WTC11 (cell line): ENCODE measurements around the gene SP100.

ENCODE experiments used
- CTCF ChIP-seq: fragments of 200-600 bp; IDR thresholded peaks from 2 replicates; pipeline ENCODE4 v1.8.0; 2022; ENCODE audit warnings: antibody characterized with exemption
- MAX ChIP-seq: sonication (generic); formaldehyde crosslinking; IDR thresholded peaks from 2 replicates; pipeline ENCODE4 v1.8.0; 2022; ENCODE audit warnings: mild to moderate bottlenecking, missing genetic modification reagents
- MLX ChIP-seq: sonication (generic); formaldehyde crosslinking; IDR thresholded peaks from 2 replicates; pipeline ENCODE4 v1.8.1; 2023; ENCODE audit warnings: mild to moderate bottlenecking, missing genetic modification reagents, moderate library complexity
- NR2C2 ChIP-seq: sonication (generic); formaldehyde crosslinking; IDR thresholded peaks from 2 replicates; pipeline ENCODE4 v1.8.0; 2022; ENCODE audit warnings: mild to moderate bottlenecking, missing genetic modification reagents
- SP1 ChIP-seq: sonication (generic); formaldehyde crosslinking; conservative IDR thresholded peaks from 2 replicates; pipeline ENCODE4 v1.8.1; 2022; ENCODE audit warnings: missing genetic modification reagents
- TP53 ChIP-seq: sonication (generic); formaldehyde crosslinking; IDR thresholded peaks from 2 replicates; pipeline ENCODE4 v1.8.1; 2023; ENCODE audit warnings: mild to moderate bottlenecking, missing genetic modification reagents
- ZNF121 ChIP-seq: sonication (generic); formaldehyde crosslinking; IDR thresholded peaks from 2 replicates; pipeline ENCODE4 v1.8.0; 2023; ENCODE audit warnings: missing genetic modification reagents
- ZNF425 ChIP-seq: fragments of 250-450 bp; sonication (Bioruptor Pico); conservative IDR thresholded peaks from 2 replicates; pipeline ENCODE4 v1.9.0; 2021; ENCODE audit warnings: mild to moderate bottlenecking
- TF ChIP-seq, protein P1 (sequence below): sonication (generic); formaldehyde crosslinking; IDR thresholded peaks from 2 replicates; pipeline ENCODE4 v1.8.0; 2023; ENCODE audit warnings: missing genetic modification reagents, mild to moderate bottlenecking, borderline replicate concordance
- TF ChIP-seq, protein P2 (sequence below): sonication (generic); formaldehyde crosslinking; IDR thresholded peaks from 2 replicates; pipeline ENCODE4 v1.8.0; 2022; ENCODE audit warnings: mild to moderate bottlenecking, missing genetic modification reagents

GRCh38 chr2:230425377-230425776 is 9.4 kb downstream of the SP100 start:
- TF ChIP-seq MAX (CRISPR knock-in tag) (no peak), CTCF (no peak), ZNF425 (CRISPR knock-in tag) (no peak), ZNF121 (CRISPR knock-in tag) (no peak), TP53 (CRISPR knock-in tag) (no peak), NR2C2 (no peak), MLX (CRISPR knock-in tag) (no peak), SP1 (CRISPR knock-in tag) (no peak)
- TF ChIP-seq, protein P1, sequence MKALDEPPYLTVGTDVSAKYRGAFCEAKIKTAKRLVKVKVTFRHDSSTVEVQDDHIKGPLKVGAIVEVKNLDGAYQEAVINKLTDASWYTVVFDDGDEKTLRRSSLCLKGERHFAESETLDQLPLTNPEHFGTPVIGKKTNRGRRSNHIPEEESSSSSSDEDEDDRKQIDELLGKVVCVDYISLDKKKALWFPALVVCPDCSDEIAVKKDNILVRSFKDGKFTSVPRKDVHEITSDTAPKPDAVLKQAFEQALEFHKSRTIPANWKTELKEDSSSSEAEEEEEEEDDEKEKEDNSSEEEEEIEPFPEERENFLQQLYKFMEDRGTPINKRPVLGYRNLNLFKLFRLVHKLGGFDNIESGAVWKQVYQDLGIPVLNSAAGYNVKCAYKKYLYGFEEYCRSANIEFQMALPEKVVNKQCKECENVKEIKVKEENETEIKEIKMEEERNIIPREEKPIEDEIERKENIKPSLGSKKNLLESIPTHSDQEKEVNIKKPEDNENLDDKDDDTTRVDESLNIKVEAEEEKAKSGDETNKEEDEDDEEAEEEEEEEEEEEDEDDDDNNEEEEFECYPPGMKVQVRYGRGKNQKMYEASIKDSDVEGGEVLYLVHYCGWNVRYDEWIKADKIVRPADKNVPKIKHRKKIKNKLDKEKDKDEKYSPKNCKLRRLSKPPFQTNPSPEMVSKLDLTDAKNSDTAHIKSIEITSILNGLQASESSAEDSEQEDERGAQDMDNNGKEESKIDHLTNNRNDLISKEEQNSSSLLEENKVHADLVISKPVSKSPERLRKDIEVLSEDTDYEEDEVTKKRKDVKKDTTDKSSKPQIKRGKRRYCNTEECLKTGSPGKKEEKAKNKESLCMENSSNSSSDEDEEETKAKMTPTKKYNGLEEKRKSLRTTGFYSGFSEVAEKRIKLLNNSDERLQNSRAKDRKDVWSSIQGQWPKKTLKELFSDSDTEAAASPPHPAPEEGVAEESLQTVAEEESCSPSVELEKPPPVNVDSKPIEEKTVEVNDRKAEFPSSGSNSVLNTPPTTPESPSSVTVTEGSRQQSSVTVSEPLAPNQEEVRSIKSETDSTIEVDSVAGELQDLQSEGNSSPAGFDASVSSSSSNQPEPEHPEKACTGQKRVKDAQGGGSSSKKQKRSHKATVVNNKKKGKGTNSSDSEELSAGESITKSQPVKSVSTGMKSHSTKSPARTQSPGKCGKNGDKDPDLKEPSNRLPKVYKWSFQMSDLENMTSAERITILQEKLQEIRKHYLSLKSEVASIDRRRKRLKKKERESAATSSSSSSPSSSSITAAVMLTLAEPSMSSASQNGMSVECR (CRISPR knock-in tag), result no peak
- TF ChIP-seq, protein P2, sequence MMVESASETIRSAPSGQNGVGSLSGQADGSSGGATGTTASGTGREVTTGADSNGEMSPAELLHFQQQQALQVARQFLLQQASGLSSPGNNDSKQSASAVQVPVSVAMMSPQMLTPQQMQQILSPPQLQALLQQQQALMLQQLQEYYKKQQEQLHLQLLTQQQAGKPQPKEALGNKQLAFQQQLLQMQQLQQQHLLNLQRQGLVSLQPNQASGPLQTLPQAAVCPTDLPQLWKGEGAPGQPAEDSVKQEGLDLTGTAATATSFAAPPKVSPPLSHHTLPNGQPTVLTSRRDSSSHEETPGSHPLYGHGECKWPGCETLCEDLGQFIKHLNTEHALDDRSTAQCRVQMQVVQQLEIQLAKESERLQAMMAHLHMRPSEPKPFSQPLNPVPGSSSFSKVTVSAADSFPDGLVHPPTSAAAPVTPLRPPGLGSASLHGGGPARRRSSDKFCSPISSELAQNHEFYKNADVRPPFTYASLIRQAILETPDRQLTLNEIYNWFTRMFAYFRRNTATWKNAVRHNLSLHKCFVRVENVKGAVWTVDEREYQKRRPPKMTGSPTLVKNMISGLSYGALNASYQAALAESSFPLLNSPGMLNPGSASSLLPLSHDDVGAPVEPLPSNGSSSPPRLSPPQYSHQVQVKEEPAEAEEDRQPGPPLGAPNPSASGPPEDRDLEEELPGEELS (CRISPR knock-in tag), result no peak
